CD4-positive, alpha-beta T cell (primary cell): ENCODE measurements around the gene FUT6. TPM values are rescaled to one million over a fixed set of nuclear protein-coding genes. Genes with fewer than 3 reads are reported as not detected.

Experiments used
- ATAC-seq: fragments of 200-7000 bp; cut with Tn5 transposase; one replicate; pipeline ENCODE4 v1.10.0; 2022; ENCODE audit warnings: mild to moderate bottlenecking; ENCODE audit not compliant: poor library complexity
- CTCF ChIA-PET: fragments of 350-600 bp; sonication (Branson Sonifier 250); formaldehyde crosslinking; loops from one replicate; lab custom pipeline; 2021; ENCODE audit warnings: antibody characterized with exemption, inconsistent platforms; lab: Charles Lee
- POLR2A ChIA-PET: fragments of 350-600 bp; sonication (Branson Sonifier 250); formaldehyde crosslinking; loops from one replicate; lab custom pipeline; 2021; ENCODE audit warnings: antibody characterized with exemption, inconsistent platforms; lab: Charles Lee
- DNase-seq, 14 experiments: peaks; one replicate each; pipeline ENCODE4 v3.0.0-alpha.2; 2013 to 2020; ENCODE audit warnings: mixed read lengths in 2 of 14
- H3K27ac ChIP-seq, 2 donors: one replicate each; pipeline versions ENCODE4 v1.5.1 to v1.7.0; 2013; ENCODE audit warnings: low read length in 2 of 2, low read depth in 1 of 2, mild to moderate bottlenecking in 1 of 2
- H3K27me3 ChIP-seq, 2 experiments: 1 replicate in 1 of 2; 2 replicates in 1 of 2; pipeline versions ENCODE4 v1.6.1 to v1.7.0; 2013; ENCODE audit warnings: low read length in 2 of 2, control low read depth in 1 of 2, mild to moderate bottlenecking in 1 of 2, moderate library complexity in 1 of 2; ENCODE audit not compliant: insufficient read depth in 2 of 2, control insufficient read depth in 1 of 2
- H3K36me3 ChIP-seq: one replicate; pipeline ENCODE4 v1.6.1; 2013; ENCODE audit warnings: low read length, control low read depth; ENCODE audit not compliant: insufficient read depth
- H3K4me1 ChIP-seq: one replicate; pipeline ENCODE4 v1.6.1; 2013; ENCODE audit warnings: low read length, control low read depth; ENCODE audit not compliant: insufficient read depth
- H3K4me3 ChIP-seq: one replicate; pipeline ENCODE4 v1.5.1; 2013; ENCODE audit warnings: mild to moderate bottlenecking, low read length, moderate library complexity
- H3K9me3 ChIP-seq, 2 experiments: 1 replicate in 1 of 2; 2 replicates in 1 of 2; pipeline versions ENCODE4 v1.6.1 to v1.7.0; 2013; ENCODE audit warnings: low read length in 2 of 2, mild to moderate bottlenecking in 2 of 2, control low read depth in 1 of 2, moderate library complexity in 1 of 2; ENCODE audit not compliant: control insufficient read depth in 1 of 2, insufficient read depth in 1 of 2
- H3K27ac Mint-ChIP-seq: one replicate; pipeline ENCODE4 v1.8.0; 2020; ENCODE audit warnings: mixed read lengths
- H3K27me3 Mint-ChIP-seq: one replicate; pipeline ENCODE4 v1.8.0; 2021; ENCODE audit warnings: mixed read lengths
- H3K36me3 Mint-ChIP-seq: one replicate; pipeline ENCODE4 v1.8.0; 2021; ENCODE audit warnings: low read depth, mixed read lengths
- H3K4me1 Mint-ChIP-seq: one replicate; pipeline ENCODE4 v1.8.0; 2021; ENCODE audit warnings: low read depth, mixed read lengths
- H3K4me3 Mint-ChIP-seq: one replicate; pipeline ENCODE4 v1.8.0; 2020; ENCODE audit warnings: mild to moderate bottlenecking, mixed read lengths
- H3K9me3 Mint-ChIP-seq: one replicate; pipeline ENCODE4 v1.8.0; 2020; ENCODE audit warnings: mixed read lengths
- intact Hi-C, 2 experiments: fragments of 100-400 bp; cut with DNase I in 1 of 2; cut with micrococcal nuclease in 1 of 2; formaldehyde crosslinking; loops; one replicate each; pipeline versions ENCODE4 v1.15.1 to v1.9.0; 2023 to 2025; cut with DNase I, micrococcal nuclease
- total RNA-seq, 174 experiments: library from RNA in 2 of 174; stranded (reverse) in 2 of 174; gene quantifications; one replicate each; pipeline ENCODE4 v1.2.3 and lab custom pipeline; 2021 to 2026
- TF ChIP-seq, protein P1 (sequence below): fragments of 200-600 bp; IDR thresholded peaks from one replicate; pipeline ENCODE4 v1.8.0; 2022; ENCODE audit warnings: antibody characterized with exemption, mild to moderate bottlenecking

Gene FUT6
- total RNA-seq, 2 experiments from 2014 or later: 0.17 TPM; not detected in 1

DNA sequence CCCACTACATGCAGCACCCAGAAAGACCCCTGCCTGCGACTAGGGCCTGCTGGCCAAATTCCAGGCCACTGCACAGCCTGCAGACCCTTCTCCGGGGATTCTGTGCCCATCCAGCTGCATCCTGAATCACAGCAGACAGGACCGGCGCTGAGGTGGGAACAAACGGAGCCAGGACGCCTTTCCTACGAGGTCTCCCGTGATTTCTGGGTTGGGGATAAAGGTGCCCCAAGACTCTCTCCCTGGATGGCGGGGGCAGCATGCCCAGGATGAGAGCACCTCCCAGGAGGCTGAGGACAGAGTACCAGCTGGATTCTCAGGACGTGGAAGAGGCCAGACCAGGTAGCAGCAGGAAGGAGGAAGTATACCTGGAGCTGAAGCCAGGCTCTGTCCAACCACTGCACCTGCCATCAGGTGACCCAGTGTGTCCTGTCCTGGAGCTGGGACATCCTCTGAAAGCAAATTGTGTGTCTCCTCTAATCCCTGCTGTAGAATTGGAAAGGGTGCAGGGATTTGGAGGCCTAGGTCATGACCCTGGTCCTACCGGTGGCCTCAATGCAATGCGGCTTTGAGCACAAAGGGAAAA lies 34.2 kb upstream of the FUT6 start:
- intact Hi-C loops: no loop called here
- POLR2A ChIA-PET: no interaction called here
- Mint-ChIP-seq H3K27ac (no peak overlapping the region), H3K27me3 (no peaks in the 10 kb centered on the region), H3K9me3 (no peaks in the 10 kb centered on the region), H3K4me1 (no peaks in the 10 kb centered on the region), H3K36me3 (no peaks in the 10 kb centered on the region), H3K4me3 (no peak overlapping the region)
- H3K27me3 ChIP-seq: peaks cover 3 to 12% of the 10 kb centered on the region in 2 experiments
- no peaks in the 10 kb centered on the region for H3K4me1 ChIP-seq
- CTCF ChIA-PET: no interaction called here
- no peaks in the 10 kb centered on the region for H3K9me3 ChIP-seq
- no peak overlapping the region for H3K4me3 ChIP-seq
- DNase-seq (no peak), ATAC-seq (no peak)
- TF ChIP-seq, protein P1, sequence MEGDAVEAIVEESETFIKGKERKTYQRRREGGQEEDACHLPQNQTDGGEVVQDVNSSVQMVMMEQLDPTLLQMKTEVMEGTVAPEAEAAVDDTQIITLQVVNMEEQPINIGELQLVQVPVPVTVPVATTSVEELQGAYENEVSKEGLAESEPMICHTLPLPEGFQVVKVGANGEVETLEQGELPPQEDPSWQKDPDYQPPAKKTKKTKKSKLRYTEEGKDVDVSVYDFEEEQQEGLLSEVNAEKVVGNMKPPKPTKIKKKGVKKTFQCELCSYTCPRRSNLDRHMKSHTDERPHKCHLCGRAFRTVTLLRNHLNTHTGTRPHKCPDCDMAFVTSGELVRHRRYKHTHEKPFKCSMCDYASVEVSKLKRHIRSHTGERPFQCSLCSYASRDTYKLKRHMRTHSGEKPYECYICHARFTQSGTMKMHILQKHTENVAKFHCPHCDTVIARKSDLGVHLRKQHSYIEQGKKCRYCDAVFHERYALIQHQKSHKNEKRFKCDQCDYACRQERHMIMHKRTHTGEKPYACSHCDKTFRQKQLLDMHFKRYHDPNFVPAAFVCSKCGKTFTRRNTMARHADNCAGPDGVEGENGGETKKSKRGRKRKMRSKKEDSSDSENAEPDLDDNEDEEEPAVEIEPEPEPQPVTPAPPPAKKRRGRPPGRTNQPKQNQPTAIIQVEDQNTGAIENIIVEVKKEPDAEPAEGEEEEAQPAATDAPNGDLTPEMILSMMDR: no peak
- H3K36me3 ChIP-seq: no peaks in the 10 kb centered on the region
- no peak overlapping the region for H3K27ac ChIP-seq

DNA sequence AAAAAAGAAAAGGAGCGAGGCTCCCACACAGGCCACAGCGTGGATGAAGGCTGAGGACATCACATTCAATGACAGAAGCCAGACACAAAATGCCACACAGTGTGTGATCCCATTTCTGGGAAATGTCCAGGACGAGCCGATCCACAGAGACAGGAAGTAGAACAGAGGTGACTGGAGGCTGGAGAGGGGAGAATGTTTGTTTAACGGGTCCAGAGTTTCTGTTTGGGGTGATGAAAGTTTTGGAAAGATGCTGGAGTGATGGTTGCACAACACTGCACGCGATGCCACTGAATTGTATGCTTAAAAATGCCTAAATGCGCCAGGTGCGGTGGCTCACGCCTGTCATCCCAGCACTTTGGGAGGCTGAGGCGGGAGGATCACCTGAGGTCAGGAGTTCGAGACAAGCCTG lies 31.5 kb upstream of the FUT6 start:
- Mint-ChIP-seq H3K27ac (no peak overlapping the region), H3K27me3 (peaks cover 5% of the 10 kb centered on the region), H3K9me3 (no peaks in the 10 kb centered on the region), H3K4me1 (no peaks in the 10 kb centered on the region), H3K36me3 (no peaks in the 10 kb centered on the region), H3K4me3 (no peak overlapping the region)
- intact Hi-C loops: no loop called here
- TF ChIP-seq, protein P1: no peak
- H3K27me3 ChIP-seq: no peaks in the 10 kb centered on the region
- H3K27ac ChIP-seq: no peak overlapping the region
- no peaks in the 10 kb centered on the region for H3K36me3 ChIP-seq
- ATAC-seq (no peak), DNase-seq (no peak)
- CTCF ChIA-PET: no interaction called here
- no peak overlapping the region for H3K4me3 ChIP-seq
- no peaks in the 10 kb centered on the region for H3K9me3 ChIP-seq
- no peaks in the 10 kb centered on the region for H3K4me1 ChIP-seq
- POLR2A ChIA-PET: no interaction called here

DNA sequence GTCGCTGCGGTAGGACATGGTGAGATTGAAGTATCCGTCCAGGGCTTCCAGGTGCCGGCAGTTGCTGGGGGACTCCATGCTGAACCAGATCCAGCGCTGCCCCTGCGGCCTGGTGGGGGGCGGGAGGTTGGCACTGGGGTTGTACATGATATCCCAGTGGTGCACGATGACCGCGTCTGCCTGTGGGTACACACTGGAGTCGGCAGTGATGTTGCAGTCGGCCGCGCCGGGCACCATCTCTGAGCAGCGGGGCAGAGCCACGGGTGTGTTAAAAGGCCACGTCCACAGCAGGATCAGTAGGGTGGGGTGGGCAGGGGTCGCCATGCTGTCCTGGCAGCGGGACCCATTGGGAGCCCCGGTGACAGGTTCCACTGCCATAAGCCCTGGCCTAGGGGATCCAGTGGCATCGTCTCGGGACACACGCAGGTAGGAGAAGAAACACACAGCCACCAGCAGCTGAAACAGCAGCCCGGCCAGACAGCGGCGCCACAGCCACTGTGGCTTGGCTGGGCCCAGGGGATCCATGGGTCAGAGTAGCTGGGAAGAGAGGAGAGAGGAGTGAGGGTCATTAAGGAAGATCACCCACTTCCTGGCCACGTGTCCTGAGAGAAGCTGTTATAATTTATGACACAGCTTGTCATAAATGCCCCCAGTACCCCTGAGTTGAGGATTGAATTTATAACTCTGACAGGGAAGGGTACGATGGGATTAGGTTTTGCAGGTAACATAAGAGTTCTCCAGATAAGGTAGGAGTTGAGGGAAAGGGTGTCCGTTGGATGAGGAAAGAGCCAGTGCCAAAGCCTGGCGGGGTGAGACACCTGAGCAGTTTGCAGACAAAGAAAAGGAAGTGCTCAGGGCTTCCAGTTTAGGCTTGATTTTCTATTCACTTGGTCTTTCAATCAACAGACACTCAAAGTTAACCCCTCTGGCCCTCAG lies 28.0 kb upstream of the FUT6 start:
- Histone ChIP-seq H3K27me3 (no peaks in the 10 kb centered on the region), H3K9me3 (no peaks in the 10 kb centered on the region), H3K4me3 (no peak overlapping the region), H3K27ac (no peak overlapping the region), H3K4me1 (no peaks in the 10 kb centered on the region), H3K36me3 (no peaks in the 10 kb centered on the region)
- ATAC-seq (no peak), DNase-seq (no peak)
- Mint-ChIP-seq H3K4me1 (no peaks in the 10 kb centered on the region), H3K4me3 (no peak overlapping the region), H3K36me3 (no peaks in the 10 kb centered on the region), H3K9me3 (no peaks in the 10 kb centered on the region), H3K27ac (no peak overlapping the region), H3K27me3 (peaks cover 5% of the 10 kb centered on the region)
- intact Hi-C loops: no loop called here
- TF ChIP-seq, protein P1: no peak
- POLR2A ChIA-PET: no interaction called here
- CTCF ChIA-PET: interaction anchor here (0.5 kb wide), 1 partner anchor 47 kb away, joined by 3 read pairs; no protein-coding TSS in a partner anchor
